Endothelial cell of umbilical vein (primary cell): ENCODE measurements around the gene WDR90. TPM values are rescaled to one million over a fixed set of nuclear protein-coding genes. Genes with fewer than 3 reads are reported as not detected.

ENCODE experiments used
- BruUV-seq: library from RNA; stranded (reverse); fragments of 400-500 nt; replicated peaks from 2 replicates; lab custom pipeline; 2021; lab: Mats Ljungman, UMichigan
- CTCF ChIA-PET: fragments of 300-600, 350-600 bp; sonication (Branson Sonifier 250); formaldehyde crosslinking; loops from one replicate; lab custom pipeline; 2021; ENCODE audit warnings: antibody characterized with exemption, inconsistent platforms; lab: Charles Lee
- POLR2A ChIA-PET: fragments of 300-600, 350-600 bp; sonication (Branson Sonifier 250); formaldehyde crosslinking; loops from one replicate; lab custom pipeline; 2021; ENCODE audit warnings: antibody characterized with exemption, inconsistent platforms; lab: Charles Lee
- DNase-seq: peaks from one replicate; pipeline ENCODE4 v3.0.0-alpha.2; 2011; ENCODE audit warnings: low read depth, low spot score
- FAIRE-seq: peaks from 2 replicates; lab custom pipeline; 2011; peaks lifted over from hg19 to GRCh38; lab: Jason Lieb, UNC
- H2AFZ ChIP-seq: 2 replicates; pipeline ENCODE4 v1.6.0; 2012; ENCODE audit warnings: low read depth, low read length, control low read depth, inconsistent platforms
- H3K27ac ChIP-seq: 2 replicates; pipeline ENCODE4 v1.5.1; 2011; ENCODE audit warnings: low read depth, mild to moderate bottlenecking, control low read depth, low read length, moderate library complexity; ENCODE audit not compliant: insufficient read depth
- H3K27me3 ChIP-seq, 2 experiments: 2 replicates each; pipeline versions ENCODE4 v1.6.0 to v1.6.1; 2011; ENCODE audit warnings: low read length in 2 of 2, mixed read lengths in 1 of 2; ENCODE audit not compliant: control insufficient read depth in 2 of 2, insufficient read depth in 2 of 2
- H3K36me3 ChIP-seq, 2 experiments: 2 replicates in 1 of 2; 3 replicates in 1 of 2; pipeline ENCODE4 v1.5.1; 2011; ENCODE audit warnings: low read length in 2 of 2, mild to moderate bottlenecking in 1 of 2, moderate library complexity in 1 of 2; ENCODE audit not compliant: control insufficient read depth in 2 of 2, insufficient read depth in 2 of 2; ENCODE audit errors: extremely low read depth in 1 of 2
- H3K4me1 ChIP-seq: 3 replicates; pipeline ENCODE4 v1.5.1; 2011; ENCODE audit warnings: mild to moderate bottlenecking, low read length; ENCODE audit not compliant: control insufficient read depth, insufficient read depth; ENCODE audit errors: extremely low read depth
- H3K4me2 ChIP-seq: 2 replicates; pipeline ENCODE4 v1.6.1; 2011; ENCODE audit warnings: low read length, control low read depth, mixed read lengths; ENCODE audit not compliant: insufficient read depth
- H3K4me3 ChIP-seq, 3 experiments: fragments of 200-600 bp in 1 of 3; sonication (generic), shearing (Covaris generic) in 1 of 3; replicated peaks in 1 of 3; 2 replicates each; pipeline ENCODE4 v1.5.1; 2011 to 2016; ENCODE audit warnings: control low read depth in 3 of 3, low read length in 3 of 3, mild to moderate bottlenecking in 2 of 3, inconsistent platforms in 1 of 3, low read depth in 1 of 3, moderate library complexity in 1 of 3; ENCODE audit not compliant: insufficient read depth in 1 of 3
- H3K79me2 ChIP-seq: 2 replicates; pipeline ENCODE4 v1.6.0; 2012; ENCODE audit warnings: low read length, inconsistent platforms; ENCODE audit not compliant: control insufficient read depth, insufficient read depth
- H3K9ac ChIP-seq: replicated peaks from 2 replicates; pipeline ENCODE3; 2011; ENCODE audit warnings: low read length, control low read depth; ENCODE audit not compliant: insufficient read depth; ENCODE audit errors: extremely low read depth
- H3K9me1 ChIP-seq: replicated peaks from 3 replicates; pipeline ENCODE4 v1.6.0; 2011; ENCODE audit warnings: mild to moderate bottlenecking, low read length; ENCODE audit not compliant: control insufficient read depth, insufficient read depth; ENCODE audit errors: extremely low read depth
- H3K9me3 ChIP-seq: replicated peaks from 2 replicates; pipeline ENCODE4 v1.5.1; 2012; ENCODE audit warnings: low read length, inconsistent platforms; ENCODE audit not compliant: control insufficient read depth, insufficient read depth
- H4K20me1 ChIP-seq: replicated peaks from 2 replicates; pipeline ENCODE3; 2011; ENCODE audit warnings: mild to moderate bottlenecking, low read length; ENCODE audit not compliant: control insufficient read depth, insufficient read depth; ENCODE audit errors: extremely low read depth
- CTCF ChIP-seq, 2 donors: IDR thresholded peaks; 1 replicate in 1 of 2; 2 replicates in 1 of 2; pipeline ENCODE4 v1.5.1; 2011; ENCODE audit warnings: low read length in 2 of 2, mild to moderate bottlenecking in 2 of 2, moderate library complexity in 2 of 2, control low read depth in 1 of 2, inconsistent platforms in 1 of 2, low read depth in 1 of 2; ENCODE audit not compliant: insufficient read depth in 1 of 2; ENCODE audit errors: extremely low read depth in 1 of 2
- EZH2 ChIP-seq: IDR thresholded peaks from 2 replicates; pipeline ENCODE4 v1.6.1; 2012; ENCODE audit warnings: borderline replicate concordance, low read depth, mild to moderate bottlenecking, moderate library complexity, low read length, inconsistent platforms; ENCODE audit not compliant: severe bottlenecking
- GATA2 ChIP-seq: IDR thresholded peaks from 2 replicates; pipeline ENCODE4 v1.7.0; 2011; ENCODE audit warnings: low read depth, mild to moderate bottlenecking, moderate library complexity, mixed read lengths, low read length; ENCODE audit not compliant: insufficient read length, insufficient read depth
- JUN ChIP-seq: IDR thresholded peaks from 2 replicates; pipeline ENCODE4 v1.6.1; 2011; ENCODE audit warnings: borderline replicate concordance, low read depth; ENCODE audit not compliant: insufficient read length, insufficient read depth
- MAX ChIP-seq: IDR thresholded peaks from 2 replicates; pipeline ENCODE4 v1.6.1; 2011; ENCODE audit not compliant: insufficient read depth, insufficient read length
- MYC ChIP-seq: IDR thresholded peaks from one replicate; pipeline ENCODE4 v1.6.1; 2011; ENCODE audit warnings: mild to moderate bottlenecking, low read depth, low read length
- POLR2A ChIP-seq: IDR thresholded peaks from 2 replicates; pipeline ENCODE4 v1.6.1; 2012; ENCODE audit warnings: low read depth, mild to moderate bottlenecking, control low read depth, low read length
- POLR2AphosphoS5 ChIP-seq: IDR thresholded peaks from 2 replicates; pipeline ENCODE4 v1.6.1; 2012; ENCODE audit warnings: low read depth, mild to moderate bottlenecking, control low read depth, low read length, moderate library complexity; ENCODE audit not compliant: insufficient read depth
- dilution Hi-C: fragments of 300-500 bp; cut with MboI; formaldehyde crosslinking; loops from one replicate; pipeline ENCODE4 v1.15.0; 2019; ENCODE audit warnings: low sequenced_read_pairs; ENCODE audit not compliant: extremely low pct_ligation_motif_present
- intact Hi-C: fragments of 100-400 bp; cut with micrococcal nuclease; formaldehyde crosslinking; loops from one replicate; pipeline ENCODE4 v1.10.0; 2022
- polyA plus RNA-seq, 4 experiments: library from polyadenylated mRNA; depleted of rRNA in 3 of 4; stranded (reverse) in 3 of 4; unstranded in 1 of 4; fragments of >200 nt; gene quantifications; 2 replicates each; pipeline versions ENCODE4 v1.2.1 to v1.2.3, GENCODE V29; 2011 to 2012; ENCODE audit warnings: missing spikeins in 1 of 4
- total RNA-seq: library from RNA; stranded (reverse); gene quantifications from 2 replicates; pipeline ENCODE4 v1.2.3, GENCODE V29; 2021

Gene WDR90
- total and polyA plus RNA-seq, 2 donors (not counting 3 experiments of a cell fraction or from before 2014, with no cell fraction given), result 22.2 to 51.8 TPM

GRCh38 chr16:620700-621525, 28.3 kb upstream of the WDR90 start:
- no peaks in the 10 kb centered on the region for H4K20me1 ChIP-seq
- H3K4me3 ChIP-seq, result no peak overlapping the region
- CTCF ChIA-PET, result interaction anchor here (0.6 to 1.0 kb wide), 3 partner anchors 11 to 27 kb away, joined by 3 read pairs; no protein-coding TSS in a partner anchor
- H3K27ac ChIP-seq, result no peak overlapping the region
- H3K9me3 ChIP-seq, result no peaks in the 10 kb centered on the region
- DNase-seq (no peak), FAIRE-seq (no peak)
- dilution Hi-C loops (no loop called here), intact Hi-C loops (no loop called here)
- H3K4me1 ChIP-seq, result no peaks in the 10 kb centered on the region
- TF ChIP-seq GATA2 (no peak), MAX (no peak), POLR2AphosphoS5 (no peak), POLR2A (no peak), MYC (no peak), CTCF (IDR thresholded peaks at IDR 0.05; ENCODE audit: extremely low read depth in 1 of 2, insufficient read depth in 1 of 2, low read depth in 1 of 2, low read length in 2 of 2) (no peak), EZH2 (no peak), JUN (no peak)
- no TSS peak for BruUV-seq
- no peak overlapping the region for H3K4me2 ChIP-seq
- no peak overlapping the region for H2AFZ ChIP-seq
- H3K27me3 ChIP-seq, result no peaks in the 10 kb centered on the region
- POLR2A ChIA-PET, result no interaction called here
- H3K9me1 ChIP-seq, result no peaks in the 10 kb centered on the region
- no peaks in the 10 kb centered on the region for H3K79me2 ChIP-seq
- no peak overlapping the region for H3K9ac ChIP-seq
- H3K36me3 ChIP-seq, result no peaks in the 10 kb centered on the region
